ENCODE data around the gene TERT. TPM values are rescaled to one million over a fixed set of nuclear protein-coding genes. Genes with fewer than 3 reads are reported as not detected.

Gene TERT
- total and polyA plus RNA-seq, 2 experiments from 2014 or later, result 0.08 TPM; not detected in 1

- H3K36me3 ChIP-seq (replicated peaks; ENCODE audit: insufficient read depth, low read depth), result no peaks in the 10 kb centered on the region
- no peaks in the 10 kb centered on the region for H3K9me3 ChIP-seq (ENCODE audit: low read depth)
- no peak overlapping the region for H3K4me2 ChIP-seq
- peaks cover 4% of the 10 kb centered on the region for H3K4me1 ChIP-seq (ENCODE audit: insufficient read depth)
- TF ChIP-seq CTCF (IDR thresholded peaks at IDR 0.05; ENCODE audit: poor library complexity) (no peak), EZH2phosphoT487 (IDR thresholded peaks at IDR 0.05; ENCODE audit: low read depth, severe bottlenecking, unreplicated experiment) (no peak), EZH2 (IDR thresholded peaks at IDR 0.05; ENCODE audit: borderline replicate concordance) (no peak)
- no peak overlapping the region for H2AFZ ChIP-seq
- H3K27me3 ChIP-seq, result no peaks in the 10 kb centered on the region
- WGBS (ENCODE audit: low lambda C conversion rate, missing lambda C conversion rate), result 93% methylated on average over 30 of the region's 33 CpGs
- H3K27ac ChIP-seq, result no peak overlapping the region
- no peak for DNase-seq (ENCODE audit: low spot score)
- no peaks in the 10 kb centered on the region for H3K9me2 ChIP-seq (replicated peaks; ENCODE audit: insufficient read depth)
- H4K20me1 ChIP-seq (ENCODE audit: insufficient read depth, poor library complexity, severe bottlenecking), result no peaks in the 10 kb centered on the region
- no peaks in the 10 kb centered on the region for H3K79me2 ChIP-seq
- no peak overlapping the region for H3K4me3 ChIP-seq
Measured at GRCh38 chr5:1253456-1254105, 41.3 kb downstream of the TERT start.

- H3K4me2 ChIP-seq, result no peak overlapping the region
- TF ChIP-seq EZH2phosphoT487 (IDR thresholded peaks at IDR 0.05; ENCODE audit: low read depth, severe bottlenecking, unreplicated experiment) (no peak), EZH2 (IDR thresholded peaks at IDR 0.05; ENCODE audit: borderline replicate concordance) (no peak), CTCF (IDR thresholded peaks at IDR 0.05; ENCODE audit: poor library complexity) (no peak)
- DNase-seq (ENCODE audit: low spot score), result no peak
- H3K9me2 ChIP-seq (replicated peaks; ENCODE audit: insufficient read depth), result no peaks in the 10 kb centered on the region
- H3K79me2 ChIP-seq, result no peaks in the 10 kb centered on the region
- no peaks in the 10 kb centered on the region for H4K20me1 ChIP-seq (ENCODE audit: insufficient read depth, poor library complexity, severe bottlenecking)
- H3K4me3 ChIP-seq, result no peak overlapping the region
- H3K4me1 ChIP-seq (ENCODE audit: insufficient read depth), result peaks cover 4% of the 10 kb centered on the region
- 96% methylated on average over 4 of the region's 9 CpGs for WGBS (ENCODE audit: low lambda C conversion rate, missing lambda C conversion rate)
- H3K9me3 ChIP-seq (ENCODE audit: low read depth), result no peaks in the 10 kb centered on the region
- no peak overlapping the region for H2AFZ ChIP-seq
- H3K27ac ChIP-seq, result no peak overlapping the region
- no peaks in the 10 kb centered on the region for H3K36me3 ChIP-seq (replicated peaks; ENCODE audit: insufficient read depth, low read depth)
- H3K27me3 ChIP-seq, result no peaks in the 10 kb centered on the region
Measured at GRCh38 chr5:1252681-1253080, 42.2 kb downstream of the TERT start.

GRCh38 chr5:1251678-1252580 is 42.9 kb downstream of the TERT start:
- TF ChIP-seq EZH2phosphoT487 (IDR thresholded peaks at IDR 0.05; ENCODE audit: low read depth, severe bottlenecking, unreplicated experiment), result no peak
- TF ChIP-seq CTCF (IDR thresholded peaks at IDR 0.05; ENCODE audit: poor library complexity), result no peak
- no peak for TF ChIP-seq EZH2 (IDR thresholded peaks at IDR 0.05; ENCODE audit: borderline replicate concordance)
- no peaks in the 10 kb centered on the region for H3K9me3 ChIP-seq (ENCODE audit: low read depth)
- peak; percentile 84 for DNase-seq (ENCODE audit: low spot score)
- H3K36me3 ChIP-seq (replicated peaks; ENCODE audit: insufficient read depth, low read depth), result no peaks in the 10 kb centered on the region
- H3K27me3 ChIP-seq, result no peaks in the 10 kb centered on the region
- H3K27ac ChIP-seq, result peak overlapping the region; percentile 88
- H3K4me2 ChIP-seq, result no peak overlapping the region
- peaks cover 4% of the 10 kb centered on the region for H3K4me1 ChIP-seq (ENCODE audit: insufficient read depth)
- no peaks in the 10 kb centered on the region for H3K79me2 ChIP-seq
- no peaks in the 10 kb centered on the region for H4K20me1 ChIP-seq (ENCODE audit: insufficient read depth, poor library complexity, severe bottlenecking)
- no peak overlapping the region for H2AFZ ChIP-seq
- WGBS (ENCODE audit: low lambda C conversion rate, missing lambda C conversion rate), result 59% methylated on average over 27 of the region's 27 CpGs
- H3K9me2 ChIP-seq (replicated peaks; ENCODE audit: insufficient read depth), result no peaks in the 10 kb centered on the region
- no peak overlapping the region for H3K4me3 ChIP-seq

Data from hepatocyte (in vitro differentiated cells).